Measurements from ENCODE around the gene SLC28A3. TPM values are rescaled to one million over a fixed set of nuclear protein-coding genes. Genes with fewer than 3 reads are reported as not detected.

SLC28A3 gene
- total RNA-seq, 1 donor from 2014 or later = 9.4 TPM

DNA sequence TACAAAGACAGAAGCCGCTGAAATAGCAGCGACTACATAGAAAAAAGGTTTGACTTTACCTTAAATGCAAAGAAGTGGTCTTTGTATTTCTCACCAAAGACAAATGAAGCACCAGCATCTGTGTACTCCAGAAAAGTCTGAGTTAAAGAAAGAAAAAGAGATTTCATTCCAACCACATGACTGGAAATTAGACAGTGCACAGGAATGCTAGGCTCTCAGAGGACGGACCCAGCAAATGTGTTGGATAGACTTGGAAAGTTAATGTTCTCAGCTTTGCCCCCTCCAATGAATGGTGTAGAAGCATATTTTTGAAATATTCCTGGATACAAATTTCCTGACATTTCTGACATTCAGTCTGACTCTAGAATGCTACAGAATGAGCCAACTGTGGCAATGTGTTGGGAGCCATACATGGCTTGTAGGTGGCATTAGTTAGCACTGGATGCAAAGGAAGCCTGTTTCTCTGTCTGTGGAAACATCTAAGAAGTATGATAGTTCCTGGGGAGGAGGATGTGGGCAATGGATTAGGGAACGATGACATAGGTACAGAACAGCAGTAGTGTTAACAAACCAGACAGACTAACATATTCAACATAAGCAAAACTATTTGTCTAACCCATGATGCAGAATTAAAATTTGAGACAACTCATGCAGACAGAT is 43.3 kb downstream of the SLC28A3 start:
- no peak for DNase-seq (ENCODE audit: low spot score)

DNA sequence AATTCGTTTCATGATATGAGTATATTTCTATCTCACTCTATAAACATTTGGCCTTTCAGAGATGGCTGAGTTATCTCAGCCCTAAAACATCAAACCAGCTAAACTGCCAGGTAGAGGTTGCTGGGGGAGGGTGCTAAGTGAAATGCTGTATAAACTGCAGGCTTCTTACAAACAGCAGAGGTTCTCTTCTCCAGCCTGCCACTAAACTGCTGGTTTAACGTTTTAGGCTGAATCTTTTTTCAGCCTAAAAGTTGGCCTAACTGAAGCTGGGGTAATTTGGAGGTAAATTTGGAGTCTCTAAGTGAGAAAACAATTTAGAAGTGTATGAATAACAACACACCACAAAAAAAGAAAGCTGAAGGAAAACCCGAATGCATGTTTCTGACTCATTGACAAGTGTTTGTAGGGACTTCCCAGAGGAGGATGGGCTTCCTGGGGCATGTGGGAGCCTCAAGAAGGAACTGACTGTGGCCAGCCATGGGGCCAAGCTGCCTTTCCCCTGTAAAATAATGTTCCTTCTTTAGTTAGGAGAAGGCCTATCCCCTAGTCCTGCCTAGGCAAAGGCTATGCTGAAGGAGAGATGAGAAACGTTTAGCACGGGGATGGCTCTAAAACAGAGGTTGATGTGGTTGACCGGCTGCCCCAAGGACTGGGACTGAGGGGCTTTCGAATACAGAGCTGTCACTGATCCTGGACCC is 44.3 kb downstream of the SLC28A3 start:
- DNase-seq (ENCODE audit: low spot score) = no peak

DNA sequence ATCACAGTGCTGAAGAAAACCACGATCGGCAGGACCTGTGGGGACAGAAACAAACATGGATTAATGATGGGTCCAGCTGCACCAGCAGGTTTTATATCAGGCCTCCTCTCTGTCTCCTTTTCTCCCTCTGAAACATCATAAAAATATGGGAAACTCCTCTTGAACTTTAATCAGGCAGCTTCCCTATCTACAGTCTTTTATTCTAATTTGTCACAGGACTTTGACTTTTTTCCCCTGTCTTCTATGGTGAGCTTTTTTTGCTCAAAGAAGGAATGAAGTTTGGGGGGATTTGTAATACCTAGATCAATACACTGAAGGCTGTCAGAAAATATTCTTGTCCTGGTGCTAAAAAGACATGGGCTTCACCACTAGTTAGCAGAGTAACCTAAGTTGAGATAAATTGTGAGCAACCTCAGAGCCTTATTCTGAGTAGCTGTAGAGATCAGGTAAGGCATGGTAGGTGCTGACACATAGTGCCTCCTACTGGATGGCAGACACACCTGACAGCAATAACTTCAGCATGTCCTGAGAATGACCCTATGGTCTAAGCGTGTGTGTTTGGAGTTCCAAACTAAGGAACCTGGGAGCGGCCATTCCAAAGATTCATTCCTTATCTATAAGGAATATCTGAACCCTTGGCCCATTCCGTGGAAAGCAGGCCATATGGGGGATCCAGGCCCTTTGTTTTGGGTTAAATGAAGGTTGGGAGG is 46.2 kb downstream of the SLC28A3 start:
- no peak for DNase-seq (ENCODE audit: low spot score)

DNA sequence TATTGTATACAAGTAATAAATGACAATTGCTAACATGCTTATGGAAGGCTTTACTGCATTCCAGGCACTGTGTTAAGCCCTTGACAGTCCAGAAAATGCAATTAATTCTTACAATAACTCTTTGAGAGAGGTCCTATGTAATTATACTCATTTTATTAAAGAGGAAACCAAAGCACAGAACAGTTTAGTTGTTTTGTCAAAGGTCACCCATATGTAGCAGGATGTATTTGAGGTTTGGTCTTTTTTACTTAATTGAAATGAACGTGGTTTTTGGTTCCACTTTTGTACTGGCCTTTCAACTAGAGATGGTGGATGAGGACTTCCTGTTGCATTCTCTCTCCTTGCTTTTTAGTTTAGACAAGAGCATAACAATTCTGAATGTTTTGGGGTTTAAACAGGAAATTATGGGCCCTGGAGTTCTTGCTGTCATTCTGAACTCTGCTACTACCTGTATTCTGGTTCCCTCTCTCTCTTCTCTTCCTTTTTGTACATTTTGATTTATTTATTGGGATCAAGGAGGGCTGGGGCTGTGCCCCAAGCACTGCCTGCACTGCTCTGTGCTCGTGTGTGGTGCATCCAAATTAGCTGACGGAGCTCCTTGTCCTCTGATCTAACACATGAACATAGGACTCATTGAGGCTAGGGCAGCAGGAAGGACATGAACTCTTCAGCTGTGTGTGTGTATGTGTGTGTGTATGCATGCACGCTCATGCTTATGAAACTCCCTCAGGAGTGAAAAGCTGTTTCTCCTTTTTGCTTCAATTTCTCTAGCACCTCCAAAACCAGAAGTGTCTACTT is 47.4 kb downstream of the SLC28A3 start:
- DNase-seq (ENCODE audit: low spot score) = no peak

DNA sequence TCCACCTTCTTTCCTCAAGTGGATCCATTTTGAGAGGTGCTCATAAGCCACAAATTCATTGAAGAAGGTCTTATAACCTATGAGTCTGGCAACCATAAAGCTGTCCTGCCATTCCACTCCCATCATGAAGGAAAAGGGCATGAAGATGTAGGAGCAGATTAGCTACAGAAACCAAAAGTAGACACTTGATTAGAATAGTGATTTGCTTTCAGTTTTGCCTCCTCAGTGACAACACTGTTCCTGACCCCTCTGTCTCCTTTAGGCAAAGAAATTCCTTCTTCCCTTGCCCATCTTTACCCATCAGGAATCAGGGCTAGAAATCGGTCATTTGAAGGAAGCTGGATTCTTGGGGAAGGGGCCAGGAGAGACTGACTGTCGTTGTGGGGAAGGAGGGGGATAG is 55.2 kb downstream of the SLC28A3 start:
- no peak for DNase-seq (ENCODE audit: low spot score)

DNA sequence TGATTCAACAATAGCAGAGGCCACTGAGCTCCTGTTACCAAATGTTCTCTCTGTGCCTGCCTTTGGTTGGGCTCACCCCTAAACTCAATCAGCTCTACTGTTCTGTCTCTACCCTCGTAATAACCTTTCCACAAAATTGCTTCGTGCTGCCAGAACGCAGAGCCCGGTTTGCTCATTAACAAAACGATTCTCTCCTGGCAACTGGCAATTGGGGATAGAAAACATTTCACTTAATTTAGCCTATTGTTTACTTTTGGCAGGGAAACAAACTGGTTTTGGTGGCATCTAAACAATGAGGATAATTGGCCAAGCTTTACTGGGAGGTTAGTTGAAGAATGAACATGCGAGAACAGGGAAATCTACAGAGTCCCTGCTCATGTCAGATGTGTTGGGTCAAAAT is 56.6 kb downstream of the SLC28A3 start:
- no peak for DNase-seq (ENCODE audit: low spot score)

DNA sequence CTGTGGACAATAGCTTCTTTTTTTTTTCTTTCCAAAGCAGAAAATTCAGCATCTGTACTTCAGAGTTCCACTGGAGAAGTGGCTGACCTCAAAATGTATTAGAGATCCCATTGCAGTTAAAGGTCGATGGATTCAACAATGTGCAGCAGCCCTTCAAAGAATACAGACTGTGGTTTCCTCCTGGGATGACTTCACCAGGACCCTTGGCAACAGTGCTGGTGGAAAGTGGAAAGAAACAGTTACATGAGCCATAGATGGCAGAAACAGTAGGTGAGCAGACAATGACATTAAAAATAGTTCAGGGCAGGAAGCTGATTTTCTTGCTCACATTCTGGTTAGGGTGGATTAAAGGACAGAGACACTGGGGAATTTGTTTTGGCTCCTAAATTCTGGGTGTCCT is 62.4 kb downstream of the SLC28A3 start:
- no peak for DNase-seq (ENCODE audit: low spot score)

DNA sequence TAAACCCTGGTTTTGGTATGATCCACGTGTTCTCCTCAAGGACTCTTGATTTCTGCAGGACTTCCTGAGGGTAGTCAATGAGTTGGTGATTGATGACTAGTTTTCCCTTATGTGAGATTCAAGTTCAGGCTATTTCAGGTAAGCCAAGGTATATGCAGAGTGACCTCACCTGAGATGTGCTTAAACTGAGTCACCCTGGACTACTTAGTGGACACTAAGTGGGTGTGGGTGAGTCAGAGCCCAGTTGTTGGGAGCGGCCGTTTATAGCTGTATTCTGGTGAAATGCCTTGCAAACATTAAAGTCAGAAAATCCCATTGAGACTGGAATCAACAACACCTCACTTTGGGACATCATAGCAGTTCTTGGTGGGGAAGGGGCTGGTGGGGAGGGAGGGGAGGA is 62.9 kb downstream of the SLC28A3 start:
- no peak for DNase-seq (ENCODE audit: low spot score)

DNA sequence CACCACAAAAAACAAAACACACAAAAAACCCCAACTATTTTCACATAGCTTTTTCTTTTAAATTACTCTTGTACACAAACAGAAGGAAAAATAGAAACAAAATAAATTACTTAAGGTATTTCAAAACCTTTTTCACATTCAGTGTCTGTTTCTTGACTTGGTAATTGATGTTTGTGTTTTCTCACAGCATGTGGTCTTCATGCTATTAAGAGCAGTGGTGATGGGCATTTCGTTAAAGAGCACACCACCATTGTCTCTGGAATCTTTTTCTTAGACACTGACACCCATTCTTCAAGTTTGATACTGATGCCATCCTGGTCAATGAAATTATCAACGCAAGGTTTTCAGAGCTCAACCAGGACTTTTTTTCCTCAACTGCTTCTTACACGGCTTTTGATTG is 63.8 kb downstream of the SLC28A3 start:
- no peak for DNase-seq (ENCODE audit: low spot score)

DNA sequence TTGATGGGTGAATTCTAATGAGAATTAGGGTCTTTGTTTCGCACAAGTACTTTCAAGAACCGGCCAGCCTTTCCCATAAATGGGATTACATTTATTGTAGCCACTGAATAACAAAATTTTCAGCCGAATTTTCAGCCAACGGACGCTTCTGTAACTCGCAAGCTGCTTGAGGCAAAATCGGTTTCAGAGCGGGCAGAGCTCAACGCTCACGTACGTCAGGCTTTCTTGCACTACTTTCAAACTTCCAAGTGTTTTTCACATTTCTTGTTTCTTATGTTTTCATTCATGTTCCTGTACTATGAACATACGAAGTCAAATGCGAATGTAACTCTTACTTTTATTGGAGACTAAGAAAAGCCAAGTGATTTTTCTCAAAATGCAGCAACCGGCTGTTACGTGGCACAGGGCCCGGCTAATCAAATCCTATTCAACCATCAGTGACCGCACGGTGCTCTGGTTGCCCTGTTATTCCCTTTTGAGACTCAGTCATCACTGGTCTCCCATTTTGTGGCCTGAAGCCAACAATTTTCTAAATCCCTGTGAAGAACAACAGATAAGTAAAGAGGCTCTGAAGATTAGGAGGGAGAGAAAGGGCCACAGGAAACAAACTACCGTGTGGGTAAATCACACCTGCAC is 68.5 kb downstream of the SLC28A3 start:
- DNase-seq (ENCODE audit: low spot score) = no peak

DNA sequence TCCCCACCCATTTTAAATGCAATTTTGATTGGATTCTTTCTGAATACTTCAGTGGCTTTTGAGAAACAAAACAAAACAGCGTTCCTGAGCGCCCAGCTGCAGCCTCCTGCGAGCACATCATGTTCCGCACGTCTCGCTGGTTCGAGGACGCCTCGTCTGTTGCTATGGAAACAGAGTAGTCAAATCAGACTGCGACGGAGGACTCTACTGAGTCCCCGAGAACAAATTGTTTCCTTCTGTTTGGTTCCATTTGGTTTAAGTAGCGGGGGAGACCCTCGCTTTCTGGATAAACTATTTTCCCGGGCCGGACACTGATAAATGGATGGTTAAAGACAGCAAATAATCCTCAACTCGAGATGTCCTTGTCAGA is 69.0 kb downstream of the SLC28A3 start:
- DNase-seq (ENCODE audit: low spot score) = peak; percentile 15

DNA sequence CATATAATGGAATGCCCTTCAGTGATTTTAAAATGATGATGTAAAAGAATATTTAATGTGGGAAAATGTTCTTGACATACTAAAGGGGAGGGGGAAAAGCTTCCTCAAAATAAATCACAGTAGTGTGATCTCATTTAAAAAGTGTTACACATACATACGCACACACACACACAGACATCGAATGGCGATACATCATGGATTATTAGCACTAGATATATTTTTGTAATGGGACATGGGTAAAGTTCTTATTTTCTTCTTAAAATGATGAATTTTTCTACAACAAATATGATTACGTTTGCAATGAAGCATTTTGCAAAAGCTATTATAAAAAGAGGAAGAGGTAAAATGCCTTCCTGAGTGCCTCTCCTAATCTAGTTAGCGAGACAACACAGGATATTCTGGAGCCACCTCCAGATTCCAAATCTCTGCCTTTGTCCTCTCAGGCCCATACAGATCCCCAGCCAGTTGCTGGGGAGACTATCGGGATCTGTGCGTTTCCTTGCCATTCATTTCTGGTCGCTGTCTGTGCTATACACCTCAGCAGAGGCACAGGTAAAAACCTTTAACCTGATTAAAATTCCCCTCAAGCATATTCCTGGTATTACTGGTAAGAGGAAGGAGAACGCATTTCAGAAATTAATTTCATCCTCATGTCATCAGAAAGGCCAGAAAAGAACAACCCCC is 69.6 kb downstream of the SLC28A3 start:
- DNase-seq (ENCODE audit: low spot score) = no peak

DNA sequence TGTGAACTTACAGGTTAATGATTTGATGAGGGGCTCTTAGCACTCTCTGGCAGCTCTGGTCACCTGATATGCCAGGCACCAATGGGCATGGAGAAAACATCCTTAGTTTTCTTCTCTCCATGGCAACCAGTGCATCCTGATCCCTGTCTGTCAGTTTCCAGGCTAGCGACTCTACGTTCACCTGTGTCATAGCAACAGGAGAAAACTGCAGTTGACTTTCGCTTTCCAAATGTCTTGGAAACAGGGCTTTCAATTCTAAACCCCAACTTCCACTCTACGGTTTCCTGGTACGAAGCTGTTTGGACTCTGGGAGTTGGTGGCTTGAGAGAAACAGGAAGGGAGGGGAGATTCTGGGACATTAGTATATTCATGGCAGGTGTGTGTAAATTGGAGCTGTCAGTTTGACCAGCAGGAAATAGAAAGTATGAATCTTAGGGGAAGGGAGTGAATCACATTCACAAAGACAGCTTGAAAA is 74.4 kb downstream of the SLC28A3 start:
- no peak for DNase-seq (ENCODE audit: low spot score)

DNA sequence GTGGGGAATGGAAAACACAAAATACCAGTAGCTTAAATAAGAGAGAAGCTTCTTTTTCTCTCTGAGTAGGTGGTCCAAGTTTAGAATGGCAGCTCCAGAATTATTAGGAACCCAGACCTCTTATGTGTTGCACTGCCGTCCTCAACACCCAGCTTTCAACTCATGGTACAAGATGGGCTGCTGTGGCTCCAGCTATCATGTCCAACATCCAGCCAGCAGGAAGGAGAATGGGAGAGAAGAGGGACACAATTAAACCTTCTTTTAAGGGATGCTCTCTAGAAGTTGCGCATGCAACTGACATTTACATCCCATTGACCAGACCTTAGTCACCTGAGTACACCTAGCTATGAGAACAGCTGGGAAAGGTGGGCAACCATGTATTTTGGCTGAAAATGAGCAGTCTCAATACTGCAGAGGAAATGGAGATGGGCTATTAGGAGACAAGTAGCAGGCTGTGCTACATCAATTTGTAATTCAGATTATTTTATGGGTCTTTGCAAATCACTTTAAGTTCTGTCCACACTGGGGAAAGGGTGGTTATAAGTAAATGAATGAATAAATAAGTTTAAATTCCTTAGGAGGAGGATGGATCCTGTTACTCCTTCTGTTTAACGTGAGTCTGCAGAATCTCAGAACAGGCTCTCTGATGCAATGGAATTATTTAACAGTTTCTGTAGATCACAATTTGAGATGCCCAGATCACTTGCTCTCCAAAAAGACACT is 76.1 kb downstream of the SLC28A3 start:
- no peak for DNase-seq (ENCODE audit: low spot score)

DNA sequence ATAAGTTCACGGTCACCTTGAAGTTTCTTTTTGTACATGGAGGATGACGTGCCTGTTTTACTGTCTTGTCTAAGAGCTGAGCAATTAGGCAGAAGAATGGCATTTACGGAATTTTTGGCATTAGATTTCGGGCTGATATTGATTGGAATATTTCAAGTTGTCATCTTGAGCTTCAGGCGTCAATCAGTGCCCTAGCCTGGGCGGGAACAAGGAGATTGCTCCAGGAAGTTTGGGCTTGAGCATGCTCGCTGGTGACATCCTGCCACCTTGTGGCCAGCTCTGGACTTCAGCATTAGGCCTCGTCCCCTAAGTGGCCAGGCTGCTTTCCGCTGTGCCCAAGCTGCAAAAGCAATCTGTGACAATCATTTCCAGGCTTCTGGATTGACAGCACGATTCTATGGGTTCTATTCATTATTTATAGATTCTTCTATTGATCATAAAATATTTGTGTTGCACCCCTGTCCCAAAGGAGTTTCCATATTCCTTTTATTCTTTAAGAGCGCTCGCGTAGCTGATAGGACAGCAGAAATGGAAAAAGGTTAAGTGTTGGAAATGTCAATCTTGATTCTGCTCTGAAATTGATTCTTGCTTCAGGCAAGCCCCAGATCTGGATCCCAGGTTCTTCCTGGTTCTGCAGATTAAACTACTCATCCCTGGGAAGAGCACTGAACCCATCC is 79.3 kb downstream of the SLC28A3 start:
- DNase-seq (ENCODE audit: low spot score) = peak; percentile 82

DNA sequence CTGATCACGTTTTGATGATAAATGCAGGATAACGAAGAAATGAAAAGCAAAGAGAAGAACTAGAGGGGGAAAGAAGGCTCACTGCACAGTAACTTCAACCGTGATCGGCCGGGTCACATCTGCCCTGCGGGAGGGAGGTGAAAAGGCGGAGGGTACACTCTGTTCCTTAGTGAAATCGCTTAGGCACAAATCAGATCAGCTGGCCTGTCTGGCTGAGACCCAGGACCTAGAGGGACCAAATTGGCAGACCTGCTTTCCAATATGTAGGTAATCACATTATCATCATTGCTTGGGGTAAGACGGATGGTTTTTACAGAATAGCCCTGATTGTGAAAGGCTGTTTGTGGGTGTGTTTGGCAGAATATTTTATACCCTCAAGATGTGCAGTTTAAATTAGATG is 82.2 kb downstream of the SLC28A3 start:
- DNase-seq (ENCODE audit: low spot score) = no peak

DNA sequence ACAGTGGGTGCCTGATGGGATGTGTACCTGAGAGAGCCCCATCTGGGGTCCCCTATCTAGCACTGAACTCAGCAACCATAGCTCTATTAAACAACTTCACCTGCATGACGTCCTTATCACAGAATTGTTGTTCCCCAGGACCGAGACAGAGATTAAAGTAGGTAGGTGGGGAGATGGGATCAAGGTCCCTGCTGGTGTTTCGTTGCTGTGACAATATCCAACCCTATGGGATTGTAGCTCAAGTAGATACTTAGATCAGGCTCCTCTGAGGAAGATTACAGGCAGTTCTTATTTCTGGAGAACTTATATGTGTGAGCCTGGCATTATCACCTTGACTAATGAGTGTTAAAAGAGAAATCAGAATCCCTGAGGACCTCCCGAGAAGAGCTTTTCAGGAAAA is 84.9 kb downstream of the SLC28A3 start:
- DNase-seq (ENCODE audit: low spot score) = no peak

DNA sequence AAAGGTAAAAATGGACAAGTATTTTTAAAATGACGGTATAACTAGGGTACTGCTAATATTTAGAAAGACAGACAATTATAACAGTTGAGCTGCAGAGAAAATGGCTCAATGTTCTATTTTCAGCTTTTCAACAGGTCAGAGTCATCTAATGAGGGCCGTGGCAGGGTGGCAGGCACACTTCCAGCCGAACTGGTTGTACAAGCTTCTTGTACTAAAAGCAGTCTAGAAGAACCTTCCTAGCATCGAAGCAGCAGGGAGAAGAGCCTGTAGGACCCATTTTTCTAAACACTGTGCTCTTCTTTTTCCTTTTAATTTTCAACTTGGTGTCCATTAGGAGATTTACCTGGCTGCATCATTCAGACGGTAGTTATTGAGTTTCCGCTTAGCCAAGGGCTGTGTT is 85.6 kb downstream of the SLC28A3 start:
- DNase-seq (ENCODE audit: low spot score) = peak; percentile 15

DNA sequence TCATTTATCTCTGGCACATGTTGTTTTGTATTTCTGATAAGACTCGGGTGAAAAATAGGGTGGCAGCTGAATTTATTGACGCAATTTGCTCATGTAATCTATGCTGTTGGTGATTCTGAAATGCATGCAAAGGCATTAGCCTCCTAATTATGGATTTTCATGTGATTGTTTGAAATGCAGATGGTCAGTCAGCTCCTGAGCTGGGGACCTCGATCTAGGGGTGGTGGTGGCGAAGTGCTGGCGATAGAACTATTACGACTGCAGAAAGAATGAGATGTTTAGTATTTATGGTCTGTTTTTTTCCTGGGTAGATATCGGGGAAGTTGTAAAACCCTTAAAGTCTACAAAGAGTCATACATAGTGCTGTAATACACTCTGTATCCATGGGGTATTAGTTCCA is 88.6 kb downstream of the SLC28A3 start:
- no peak for DNase-seq (ENCODE audit: low spot score)

DNA sequence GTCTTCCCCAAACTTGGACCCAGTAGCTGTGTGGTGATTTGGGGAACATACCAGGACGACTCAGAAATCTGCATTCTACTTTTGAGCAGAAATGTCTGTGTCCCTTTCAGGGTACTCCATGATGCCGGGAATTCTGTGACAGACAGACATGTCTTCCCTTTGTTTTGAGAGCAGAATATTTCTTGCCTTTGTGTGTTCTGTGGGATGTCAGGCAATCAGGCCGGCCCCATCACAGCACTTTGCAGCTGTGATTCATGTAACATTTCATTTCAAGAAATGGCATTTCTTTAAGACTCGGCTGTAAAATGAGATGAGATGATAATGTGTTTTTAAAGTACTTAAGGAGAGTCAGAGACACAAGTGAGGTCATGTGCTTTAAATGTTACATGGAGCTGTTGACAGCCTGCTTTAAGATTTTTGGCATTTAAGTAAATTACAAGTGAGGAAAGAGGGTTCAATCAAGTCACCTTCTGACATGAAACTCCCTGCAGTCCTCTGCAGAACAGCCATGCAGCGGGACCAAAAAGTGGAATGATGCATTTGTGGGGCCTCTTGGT is 98.7 kb downstream of the SLC28A3 start:
- no peak for DNase-seq (ENCODE audit: low spot score)
